Measurements from ENCODE around the gene NRXN2.
"Not testable (repeated sequence)": the region's sequence is repeated elsewhere in the genome, so short reads cannot be mapped to it uniquely, and the experiment has no call there.

NRXN2 gene

GRCh38 chr11:64667154-64667745 is 55.7 kb downstream of the NRXN2 start:
- no peak for DNase-seq

GRCh38 chr11:64665411-64665821 is 57.6 kb downstream of the NRXN2 start:
- no peak for DNase-seq

GRCh38 chr11:64664236-64664870 is 58.6 kb downstream of the NRXN2 start:
- DNase-seq, result not testable (repeated sequence)

GRCh38 chr11:64663656-64664055 is 59.3 kb downstream of the NRXN2 start:
- DNase-seq, result no peak

GRCh38 chr11:64661614-64662013 is 61.4 kb downstream of the NRXN2 start:
- no peak for DNase-seq

- no peak for DNase-seq
Measured at GRCh38 chr11:64661146-64661545, 61.9 kb downstream of the NRXN2 start.

GRCh38 chr11:64660706-64661105 is 62.3 kb downstream of the NRXN2 start:
- no peak for DNase-seq

GRCh38 chr11:64660205-64660604 is 62.8 kb downstream of the NRXN2 start:
- no peak for DNase-seq

- DNase-seq, result no peak
Measured at GRCh38 chr11:64659417-64660144, 63.4 kb downstream of the NRXN2 start.

- DNase-seq, result no peak
Measured at GRCh38 chr11:64658265-64658664, 64.7 kb downstream of the NRXN2 start.

GRCh38 chr11:64656862-64657261 is 66.1 kb downstream of the NRXN2 start:
- no peak for DNase-seq

GRCh38 chr11:64655941-64656601 is 66.9 kb downstream of the NRXN2 start:
- DNase-seq, result no peak

- DNase-seq, result no peak
Measured at GRCh38 chr11:64654958-64655541, 67.9 kb downstream of the NRXN2 start.

GRCh38 chr11:64654439-64654838 is 68.6 kb downstream of the NRXN2 start:
- DNase-seq, result no peak

GRCh38 chr11:64653388-64653973 is 69.5 kb downstream of the NRXN2 start:
- DNase-seq, result no peak

GRCh38 chr11:64652586-64653387 is 70.2 kb downstream of the NRXN2 start:
- DNase-seq, result peak; percentile 70 to 76

- peak; percentile 14 to 21 for DNase-seq
Measured at GRCh38 chr11:64650923-64651523, 72.0 kb downstream of the NRXN2 start.

GRCh38 chr11:64649291-64649697 is 73.7 kb downstream of the NRXN2 start:
- DNase-seq, result no peak

- DNase-seq, result no peak
Measured at GRCh38 chr11:64648551-64648950, 74.4 kb downstream of the NRXN2 start.

GRCh38 chr11:64647019-64647779 is 75.8 kb downstream of the NRXN2 start:
- no peak for DNase-seq

All from hippocampal formation (tissue), 2 donors.